Measurements from ENCODE around the gene ZNF629. TPM values are rescaled to one million over a fixed set of nuclear protein-coding genes. Genes with fewer than 3 reads are reported as not detected.

ZNF629 gene
- total RNA-seq, 1 experiment from 2014 or later, result 25.3 TPM

DNA sequence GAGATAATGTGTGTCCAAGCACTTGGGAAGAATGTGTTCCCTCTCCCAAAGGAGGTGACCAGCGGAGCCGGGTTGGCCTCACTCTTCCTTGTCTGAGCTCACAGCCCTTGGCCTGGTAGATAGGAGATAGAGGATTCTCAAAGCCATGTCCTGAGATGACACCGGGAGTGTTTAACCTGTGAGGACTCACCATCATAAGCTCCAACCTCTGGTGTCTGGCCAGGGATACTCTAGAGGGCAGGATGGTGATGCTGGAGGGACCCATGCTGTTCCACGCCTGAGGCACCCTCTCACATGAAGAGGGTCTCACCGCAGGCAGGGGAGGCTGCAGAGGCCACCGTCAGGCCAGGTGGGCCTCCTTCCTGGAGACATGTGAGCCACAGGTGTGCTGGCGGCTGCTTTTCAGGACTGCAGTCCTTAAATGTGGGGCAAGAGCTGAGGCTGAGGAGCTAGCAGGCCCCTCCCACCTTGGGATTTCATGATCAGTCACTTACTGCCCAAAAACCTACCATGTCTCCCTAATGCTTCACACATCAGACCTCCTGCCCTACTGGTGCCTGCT, 6.6 kb upstream of the ZNF629 start:
- CTCF ChIA-PET, result interaction anchor here (0.5 kb wide), 1 partner anchor 76 kb away, joined by 4 read pairs; no protein-coding TSS in a partner anchor
- intact Hi-C loops (cut with micrococcal nuclease; ENCODE audit: unreplicated experiment), result no loop called here
- TF ChIP-seq, protein P1, sequence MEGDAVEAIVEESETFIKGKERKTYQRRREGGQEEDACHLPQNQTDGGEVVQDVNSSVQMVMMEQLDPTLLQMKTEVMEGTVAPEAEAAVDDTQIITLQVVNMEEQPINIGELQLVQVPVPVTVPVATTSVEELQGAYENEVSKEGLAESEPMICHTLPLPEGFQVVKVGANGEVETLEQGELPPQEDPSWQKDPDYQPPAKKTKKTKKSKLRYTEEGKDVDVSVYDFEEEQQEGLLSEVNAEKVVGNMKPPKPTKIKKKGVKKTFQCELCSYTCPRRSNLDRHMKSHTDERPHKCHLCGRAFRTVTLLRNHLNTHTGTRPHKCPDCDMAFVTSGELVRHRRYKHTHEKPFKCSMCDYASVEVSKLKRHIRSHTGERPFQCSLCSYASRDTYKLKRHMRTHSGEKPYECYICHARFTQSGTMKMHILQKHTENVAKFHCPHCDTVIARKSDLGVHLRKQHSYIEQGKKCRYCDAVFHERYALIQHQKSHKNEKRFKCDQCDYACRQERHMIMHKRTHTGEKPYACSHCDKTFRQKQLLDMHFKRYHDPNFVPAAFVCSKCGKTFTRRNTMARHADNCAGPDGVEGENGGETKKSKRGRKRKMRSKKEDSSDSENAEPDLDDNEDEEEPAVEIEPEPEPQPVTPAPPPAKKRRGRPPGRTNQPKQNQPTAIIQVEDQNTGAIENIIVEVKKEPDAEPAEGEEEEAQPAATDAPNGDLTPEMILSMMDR (conservative IDR thresholded peaks at IDR 0.05; ENCODE audit: low read depth, low read length), result no peak
- no peak for TF ChIP-seq EZH2 (IDR thresholded peaks at IDR 0.05; ENCODE audit: borderline replicate concordance, low read depth, low read length, poor library complexity, severe bottlenecking)
- H3K27me3 ChIP-seq (replicated peaks; ENCODE audit: insufficient read depth, low read depth, low read length, poor library complexity), result no peaks in the 10 kb centered on the region
- BruUV-seq (replicated peaks), result no TSS peak
- H3K36me3 ChIP-seq (ENCODE audit: insufficient read depth, low read length, poor library complexity, severe bottlenecking), result no peaks in the 10 kb centered on the region
- POLR2A ChIA-PET (ENCODE audit: low non-redundant PET), result no interaction called here
- H3K4me3 ChIP-seq (ENCODE audit: low read depth, low read length, poor library complexity, severe bottlenecking), result no peak overlapping the region
- H3K4me1 ChIP-seq (ENCODE audit: insufficient read depth, low read length, poor library complexity, severe bottlenecking), result no peaks in the 10 kb centered on the region
- H3K27ac ChIP-seq (ENCODE audit: low read depth, low read length, poor library complexity, severe bottlenecking), result no peak overlapping the region
- no peaks in the 10 kb centered on the region for H3K9me3 ChIP-seq (ENCODE audit: low read depth, low read length, poor library complexity, severe bottlenecking)
- DNase-seq (ENCODE audit: low spot score), result no peak

DNA sequence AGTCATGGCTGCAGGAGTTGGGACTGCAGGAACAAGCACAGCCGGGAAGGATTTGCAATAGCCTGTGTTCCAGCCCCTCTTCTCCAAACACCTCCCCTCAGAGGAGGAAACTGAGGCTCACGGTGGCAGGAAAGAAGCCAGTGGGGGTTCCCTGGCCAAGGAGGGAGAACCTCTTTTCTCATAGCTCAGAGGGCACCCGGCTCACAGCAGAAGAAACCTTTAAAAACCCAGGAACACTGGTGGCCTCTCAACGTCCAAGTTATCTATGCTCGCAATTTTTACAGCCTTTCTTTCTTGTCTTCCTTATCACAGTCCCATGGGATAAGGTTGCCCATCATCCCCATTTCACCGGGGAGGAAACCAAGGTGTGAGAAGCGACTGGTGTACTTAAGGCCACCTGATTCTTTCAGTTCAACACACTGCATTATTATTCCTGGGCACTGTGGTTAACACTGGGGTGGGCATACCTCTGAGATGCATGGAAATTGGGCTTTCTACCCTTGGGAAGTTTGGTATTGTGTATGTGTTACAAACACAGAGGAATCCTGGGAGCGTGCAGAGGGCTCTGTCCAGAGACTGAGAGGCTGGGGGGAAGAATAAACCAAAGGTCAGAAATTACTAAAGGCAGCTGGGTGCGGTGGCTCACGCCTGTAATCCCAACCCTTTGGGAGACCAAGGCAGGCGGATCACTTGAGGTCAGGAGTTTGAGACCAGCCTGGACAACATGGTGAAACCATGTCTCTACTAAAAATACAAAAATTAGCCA, 791 bp upstream of the ZNF629 start:
- POLR2A ChIA-PET (ENCODE audit: low non-redundant PET), result no interaction called here
- no peak for TF ChIP-seq EZH2 (IDR thresholded peaks at IDR 0.05; ENCODE audit: borderline replicate concordance, low read depth, low read length, poor library complexity, severe bottlenecking)
- Histone ChIP-seq H3K4me3 (ENCODE audit: low read depth, low read length, poor library complexity, severe bottlenecking) (peak overlapping the region; percentile 74), H3K9me3 (ENCODE audit: low read depth, low read length, poor library complexity, severe bottlenecking) (no peaks in the 10 kb centered on the region), H3K27ac (ENCODE audit: low read depth, low read length, poor library complexity, severe bottlenecking) (peak overlapping the region; percentile 80), H3K4me1 (ENCODE audit: insufficient read depth, low read length, poor library complexity, severe bottlenecking) (no peaks in the 10 kb centered on the region), H3K27me3 (replicated peaks; ENCODE audit: insufficient read depth, low read depth, low read length, poor library complexity) (no peaks in the 10 kb centered on the region), H3K36me3 (ENCODE audit: insufficient read depth, low read length, poor library complexity, severe bottlenecking) (peaks cover 9% of the 10 kb centered on the region)
- BruUV-seq (replicated peaks), result no TSS peak
- intact Hi-C loops (cut with micrococcal nuclease; ENCODE audit: unreplicated experiment), result loop anchor here (1.0 kb wide), 1 partner anchor 18 kb away; no protein-coding TSS in a partner anchor
- no peak for DNase-seq (ENCODE audit: low spot score)
- CTCF ChIA-PET, result no interaction called here

DNA sequence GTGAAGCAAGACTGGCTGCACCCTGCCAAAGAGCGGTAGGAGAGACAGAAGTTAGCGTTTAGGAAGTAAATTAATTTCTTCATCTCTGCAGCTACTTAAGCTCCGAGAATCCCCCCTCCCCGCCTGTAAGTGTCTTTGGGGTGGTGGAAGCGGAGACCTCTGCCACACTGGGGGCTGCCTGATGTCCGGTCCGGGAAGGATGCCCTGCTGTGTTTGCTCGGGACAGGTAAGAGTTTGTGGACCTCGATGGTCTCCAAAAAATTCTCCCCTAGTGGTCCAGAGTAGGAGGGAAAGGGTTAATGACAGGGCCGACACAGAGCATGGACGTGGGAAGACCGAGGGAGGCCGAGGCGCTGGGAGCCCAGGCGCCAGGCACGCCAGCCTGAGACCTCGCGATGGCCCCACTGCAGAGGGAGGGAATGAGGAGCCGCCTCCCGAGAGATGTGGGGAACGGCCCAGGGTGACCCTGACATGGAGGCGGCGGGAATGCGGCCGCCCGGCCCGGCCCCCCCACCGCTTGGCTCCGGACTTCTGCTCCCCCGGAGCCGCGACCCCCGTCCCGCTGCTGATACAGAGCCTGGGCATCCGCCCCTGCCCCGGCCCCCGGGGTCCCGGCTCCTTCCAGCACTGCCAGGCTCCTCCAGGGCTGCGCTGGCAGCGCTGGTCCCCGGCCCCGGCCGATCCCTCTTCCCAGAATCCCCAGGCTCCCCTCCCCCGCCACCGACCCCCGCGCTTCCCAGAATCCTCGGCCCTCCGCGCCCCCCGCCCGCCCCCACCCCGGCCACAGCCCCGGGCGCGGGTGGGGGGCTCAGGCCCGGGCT, 680 bp downstream of the ZNF629 start:
- TF ChIP-seq EZH2 (IDR thresholded peaks at IDR 0.05; ENCODE audit: borderline replicate concordance, low read depth, low read length, poor library complexity, severe bottlenecking), result no peak
- DNase-seq (ENCODE audit: low spot score), result peak; percentile 60
- Histone ChIP-seq H3K4me1 (ENCODE audit: insufficient read depth, low read length, poor library complexity, severe bottlenecking) (no peaks in the 10 kb centered on the region), H3K9me3 (ENCODE audit: low read depth, low read length, poor library complexity, severe bottlenecking) (no peaks in the 10 kb centered on the region), H3K4me3 (ENCODE audit: low read depth, low read length, poor library complexity, severe bottlenecking) (peak overlapping the region; percentile 74), H3K36me3 (ENCODE audit: insufficient read depth, low read length, poor library complexity, severe bottlenecking) (peaks cover 22% of the 10 kb centered on the region), H3K27ac (ENCODE audit: low read depth, low read length, poor library complexity, severe bottlenecking) (peak overlapping the region; percentile 80), H3K27me3 (replicated peaks; ENCODE audit: insufficient read depth, low read depth, low read length, poor library complexity) (no peaks in the 10 kb centered on the region)
- intact Hi-C loops (cut with micrococcal nuclease; ENCODE audit: unreplicated experiment), result no loop called here
- no TSS peak for BruUV-seq (replicated peaks)
- ChIA-PET POLR2A (ENCODE audit: low non-redundant PET) (interaction anchor here (0.6 kb wide), 1 partner anchor 22 kb away, joined by 3 read pairs; no protein-coding TSS in a partner anchor), CTCF (interaction anchor here (0.6 kb wide), 1 partner anchor 82 kb away, joined by 6 read pairs; no protein-coding TSS in a partner anchor)

Data from A673 (cell line).